GM12891 (cell line): ENCODE data around the gene UBA5.

ENCODE experiments used
- DNase-seq: peaks from one replicate; pipeline ENCODE4 v3.0.0; 2011; ENCODE audit warnings: low spot score; ENCODE audit not compliant: insufficient read length
- FAIRE-seq: peaks from 2 replicates; lab custom pipeline; 2011; peaks lifted over from hg19 to GRCh38; lab: Jason Lieb, UNC
- PAX5 ChIP-seq: IDR thresholded peaks from 2 replicates; pipeline ENCODE4 v1.6.1; 2011; ENCODE audit warnings: low read length, moderate library complexity, mild to moderate bottlenecking; ENCODE audit not compliant: insufficient read depth, severe bottlenecking
- POLR2A ChIP-seq: IDR thresholded peaks from 2 replicates; pipeline ENCODE4 v1.6.1; 2011; ENCODE audit warnings: low read depth, low read length, control low read depth
- POLR2AphosphoS5 ChIP-seq: IDR thresholded peaks from 2 replicates; pipeline ENCODE4 v1.6.1; 2011; ENCODE audit warnings: low read depth, low read length, control low read depth
- POU2F2 ChIP-seq: IDR thresholded peaks from 2 replicates; pipeline ENCODE4 v1.6.1; 2011; ENCODE audit warnings: low read depth, mild to moderate bottlenecking, control low read depth, low read length, moderate library complexity
- SPI1 ChIP-seq: IDR thresholded peaks from 2 replicates; pipeline ENCODE4 v1.6.1; 2011; ENCODE audit warnings: low read depth, low read length, control low read depth
- TAF1 ChIP-seq: IDR thresholded peaks from 2 replicates; pipeline ENCODE4 v1.6.1; 2011; ENCODE audit warnings: low read depth, low read length, control low read depth

Gene UBA5

DNA sequence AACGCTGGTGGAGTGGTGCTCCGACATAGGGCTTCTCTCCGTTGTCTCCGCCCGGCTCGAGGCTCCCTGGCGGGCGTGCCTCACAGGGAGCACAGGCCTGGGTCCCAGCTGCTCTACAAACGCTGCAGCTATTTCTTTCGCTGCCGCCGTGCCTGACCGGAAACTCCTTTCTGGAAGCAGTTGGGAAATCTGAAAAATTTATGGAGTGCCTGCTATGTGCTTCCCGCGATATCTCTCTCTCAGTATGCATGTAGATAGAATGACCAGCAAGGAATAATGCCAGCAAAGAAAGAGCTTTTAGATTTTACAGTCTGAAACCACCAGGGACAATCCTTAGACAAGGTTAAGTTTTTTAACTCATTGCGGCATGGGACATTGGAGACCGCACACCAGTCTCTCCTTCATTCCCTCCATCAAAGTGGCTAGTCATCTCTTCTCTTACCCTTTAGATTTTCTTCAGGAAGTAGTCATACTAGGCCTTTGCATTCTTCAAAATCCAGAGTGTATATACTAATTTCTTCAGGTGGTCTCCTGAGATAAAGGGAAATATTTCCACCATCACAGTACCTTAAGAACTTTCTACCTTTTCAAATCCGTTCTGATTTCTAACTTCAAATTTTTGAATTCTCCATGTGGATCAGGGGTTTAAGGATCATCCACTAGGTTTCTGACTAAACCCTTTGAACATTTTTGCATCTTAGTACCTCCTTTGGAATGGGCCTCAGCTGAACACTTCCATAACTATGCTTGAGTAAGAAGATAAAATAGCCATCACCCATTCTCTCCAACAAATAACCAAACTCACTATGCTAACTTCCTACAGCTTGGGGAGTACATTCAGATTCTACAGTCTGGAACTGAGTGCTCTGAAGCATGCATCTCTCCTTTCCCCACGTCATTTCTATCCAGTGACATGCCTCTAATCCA lies 63.2 kb downstream of the UBA5 start:
- no peak for FAIRE-seq
- DNase-seq, result no peak

DNA sequence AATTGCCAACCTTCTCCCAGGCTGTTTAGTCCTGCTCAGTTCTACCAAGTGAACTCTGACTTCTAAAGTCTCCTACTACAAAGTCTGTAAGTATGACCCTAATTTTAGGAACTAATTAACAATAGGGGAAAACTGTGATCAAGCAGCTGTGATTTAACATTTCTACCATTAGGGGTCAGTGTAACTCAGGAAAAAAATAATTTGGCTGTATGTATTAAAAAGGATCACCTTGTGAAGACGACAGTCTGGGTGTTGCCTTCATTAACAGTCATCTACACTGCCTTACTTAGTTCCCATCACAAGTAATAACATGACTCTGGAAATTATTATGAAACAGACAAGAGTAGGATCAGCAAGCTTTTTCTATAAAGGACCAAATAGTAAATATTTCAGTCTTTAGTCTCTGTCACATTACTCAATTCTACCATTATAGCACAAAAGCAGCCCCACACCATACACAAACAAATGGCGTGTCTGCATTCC lies 66.3 kb downstream of the UBA5 start:
- FAIRE-seq, result peak; percentile 55
- no peak for DNase-seq
- no peak for TF ChIP-seq PAX5
- TF ChIP-seq TAF1, result no peak
- no peak for TF ChIP-seq SPI1
- TF ChIP-seq POLR2A, result no peak
- TF ChIP-seq POU2F2, result no peak
- TF ChIP-seq POLR2AphosphoS5, result no peak

More for the DNA sequence above, 63.2 kb downstream of the UBA5 start:
- TF ChIP-seq TAF1 (no peak), POLR2AphosphoS5 (no peak), POLR2A (no peak), SPI1 (no peak), PAX5 (no peak)
